Hepatocyte (in vitro differentiated cells): ENCODE data around the gene MYO1D. TPM values are rescaled to one million over a fixed set of nuclear protein-coding genes. Genes with fewer than 3 reads are reported as not detected.

Source experiments
- DNase-seq: peaks from one replicate; pipeline ENCODE4 v3.0.0-alpha.2; 2016; ENCODE audit warnings: low spot score
- H2AFZ ChIP-seq: fragments of 200-600 bp; sonication (generic); 2 replicates; pipeline ENCODE4 v1.6.0; 2016; ENCODE audit warnings: antibody characterized with exemption, mild to moderate bottlenecking
- H3K27ac ChIP-seq: fragments of 200-600 bp; sonication (generic); 2 replicates; pipeline ENCODE4 v1.5.1; 2016; ENCODE audit warnings: mild to moderate bottlenecking
- H3K27me3 ChIP-seq: fragments of 200-600 bp; sonication (generic); 2 replicates; pipeline ENCODE4 v1.6.1; 2016
- H3K36me3 ChIP-seq: fragments of 200-600 bp; sonication (generic); replicated peaks from 2 replicates; pipeline ENCODE4 v1.5.1; 2016; ENCODE audit warnings: low read depth; ENCODE audit not compliant: insufficient read depth
- H3K4me1 ChIP-seq: fragments of 200-600 bp; sonication (generic); 2 replicates; pipeline ENCODE4 v1.5.1; 2016; ENCODE audit warnings: mild to moderate bottlenecking, moderate library complexity; ENCODE audit not compliant: insufficient read depth
- H3K4me2 ChIP-seq: fragments of 200-600 bp; sonication (generic); 2 replicates; pipeline ENCODE4 v1.6.0; 2016
- H3K4me3 ChIP-seq: fragments of 200-600 bp; sonication (generic); 2 replicates; pipeline ENCODE4 v1.5.1; 2016; ENCODE audit warnings: mild to moderate bottlenecking
- H3K79me2 ChIP-seq: fragments of 200-600 bp; sonication (generic); 2 replicates; pipeline ENCODE4 v1.6.0; 2017; ENCODE audit warnings: mild to moderate bottlenecking
- H3K9me2 ChIP-seq: fragments of 200-600 bp; sonication (generic); replicated peaks from 2 replicates; pipeline ENCODE4 v1.6.0; 2017; ENCODE audit warnings: mild to moderate bottlenecking; ENCODE audit not compliant: insufficient read depth
- H3K9me3 ChIP-seq: fragments of 200-600 bp; sonication (generic); 2 replicates; pipeline ENCODE4 v1.5.1; 2016; ENCODE audit warnings: low read depth, mild to moderate bottlenecking
- H4K20me1 ChIP-seq: fragments of 200-600 bp; sonication (generic); 2 replicates; pipeline ENCODE4 v1.6.0; 2016; ENCODE audit warnings: mild to moderate bottlenecking; ENCODE audit not compliant: insufficient read depth, poor library complexity, severe bottlenecking
- EZH2 ChIP-seq: fragments of 200-600 bp; sonication (generic); IDR thresholded peaks from 2 replicates; pipeline ENCODE4 v1.6.1; 2016; ENCODE audit warnings: antibody characterized with exemption, mild to moderate bottlenecking, borderline replicate concordance
- EZH2phosphoT487 ChIP-seq: fragments of 200-600 bp; sonication (generic); IDR thresholded peaks from one replicate; pipeline ENCODE4 v1.6.1; 2018; ENCODE audit warnings: antibody characterized with exemption, mild to moderate bottlenecking, low read depth, moderate library complexity; ENCODE audit not compliant: unreplicated experiment, severe bottlenecking
- WGBS: methylation state at CpG from one replicate; pipeline ENCODE4 v1.1.6; 2016; ENCODE audit warnings: low lambda C conversion rate; ENCODE audit errors: missing lambda C conversion rate; 5-methylcytosine and 5-hydroxymethylcytosine counted together
- polyA plus RNA-seq: library from polyadenylated mRNA; unstranded; fragments of >200 nt; fragmentation: Nextera tagmentation; extraction: Ambion mirVana; gene quantifications from 2 replicates; pipeline ENCODE4 v1.2.1, GENCODE V29; 2016
- total RNA-seq: library from RNA; depleted of rRNA; stranded (reverse); fragments of >200 nt; gene quantifications from 2 replicates; pipeline ENCODE4 v1.2.3, GENCODE V29; 2014
- TF ChIP-seq, protein P1 (sequence below): fragments of 200-600 bp; sonication (generic); IDR thresholded peaks from 2 replicates; pipeline ENCODE4 v1.5.1; 2016; ENCODE audit warnings: antibody characterized with exemption, mild to moderate bottlenecking; ENCODE audit not compliant: poor library complexity

The MYO1D gene
- total and polyA plus RNA-seq, 2 experiments from 2014 or later: 36.2 to 89.0 TPM

DNA sequence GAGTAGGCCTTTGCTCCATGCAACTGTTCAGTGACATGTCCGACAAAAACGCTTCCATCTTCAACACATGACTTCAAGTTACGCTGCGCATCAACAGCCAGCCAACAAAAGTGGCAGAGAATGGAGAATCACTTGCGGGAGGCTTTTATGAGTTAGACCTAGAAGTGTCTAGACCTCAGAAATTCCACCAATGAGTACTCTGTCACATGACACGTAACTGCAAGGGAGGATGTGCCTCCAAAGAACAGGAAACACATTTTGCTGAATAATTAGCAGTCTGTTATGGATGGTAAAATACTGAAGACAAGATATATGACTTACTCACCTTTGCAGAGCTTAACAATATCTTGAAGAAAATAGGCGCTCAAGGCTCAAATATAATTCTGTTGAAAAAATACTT, 62.1 kb downstream of the MYO1D start:
- TF ChIP-seq, protein P1, sequence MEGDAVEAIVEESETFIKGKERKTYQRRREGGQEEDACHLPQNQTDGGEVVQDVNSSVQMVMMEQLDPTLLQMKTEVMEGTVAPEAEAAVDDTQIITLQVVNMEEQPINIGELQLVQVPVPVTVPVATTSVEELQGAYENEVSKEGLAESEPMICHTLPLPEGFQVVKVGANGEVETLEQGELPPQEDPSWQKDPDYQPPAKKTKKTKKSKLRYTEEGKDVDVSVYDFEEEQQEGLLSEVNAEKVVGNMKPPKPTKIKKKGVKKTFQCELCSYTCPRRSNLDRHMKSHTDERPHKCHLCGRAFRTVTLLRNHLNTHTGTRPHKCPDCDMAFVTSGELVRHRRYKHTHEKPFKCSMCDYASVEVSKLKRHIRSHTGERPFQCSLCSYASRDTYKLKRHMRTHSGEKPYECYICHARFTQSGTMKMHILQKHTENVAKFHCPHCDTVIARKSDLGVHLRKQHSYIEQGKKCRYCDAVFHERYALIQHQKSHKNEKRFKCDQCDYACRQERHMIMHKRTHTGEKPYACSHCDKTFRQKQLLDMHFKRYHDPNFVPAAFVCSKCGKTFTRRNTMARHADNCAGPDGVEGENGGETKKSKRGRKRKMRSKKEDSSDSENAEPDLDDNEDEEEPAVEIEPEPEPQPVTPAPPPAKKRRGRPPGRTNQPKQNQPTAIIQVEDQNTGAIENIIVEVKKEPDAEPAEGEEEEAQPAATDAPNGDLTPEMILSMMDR: no peak
- TF ChIP-seq EZH2 (no peak), EZH2phosphoT487 (no peak)
- 88% methylated on average over 7 of the region's 7 CpGs for WGBS
- Histone ChIP-seq H3K9me2 (no peaks in the 10 kb centered on the region), H3K9me3 (no peaks in the 10 kb centered on the region), H3K36me3 (no peaks in the 10 kb centered on the region), H3K4me1 (no peaks in the 10 kb centered on the region), H2AFZ (no peak overlapping the region), H3K79me2 (peaks cover 17% of the 10 kb centered on the region), H4K20me1 (no peaks in the 10 kb centered on the region), H3K4me3 (no peak overlapping the region), H3K27ac (no peak overlapping the region), H3K27me3 (no peaks in the 10 kb centered on the region), H3K4me2 (no peak overlapping the region)
- DNase-seq: no peak

DNA sequence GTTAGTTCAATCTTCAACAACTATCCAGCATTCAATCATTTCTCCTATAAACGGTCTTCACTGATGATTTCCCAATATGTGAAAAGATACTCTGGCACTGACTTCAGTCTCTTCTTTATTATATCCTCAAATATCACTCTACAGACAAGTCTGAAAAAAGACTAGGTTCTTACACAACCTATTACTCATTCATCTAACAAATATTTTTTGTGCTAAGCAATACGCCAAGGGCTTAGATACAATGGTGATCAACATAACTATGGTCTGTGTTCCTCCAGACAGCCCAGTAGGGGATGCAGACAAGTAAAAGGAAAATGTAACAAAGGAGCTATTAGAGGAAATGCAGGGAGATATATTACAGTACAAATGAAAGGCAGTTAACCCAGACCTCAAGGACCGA, 63.9 kb downstream of the MYO1D start:
- H4K20me1 ChIP-seq: no peaks in the 10 kb centered on the region
- no peaks in the 10 kb centered on the region for H3K36me3 ChIP-seq
- WGBS: 97% methylated on average over 3 of the region's 3 CpGs
- H3K4me3 ChIP-seq: no peak overlapping the region
- H3K4me2 ChIP-seq: no peak overlapping the region
- H3K4me1 ChIP-seq: no peaks in the 10 kb centered on the region
- H3K9me3 ChIP-seq: no peaks in the 10 kb centered on the region
- H3K79me2 ChIP-seq: peaks cover 18% of the 10 kb centered on the region
- TF ChIP-seq EZH2phosphoT487 (no peak), EZH2 (no peak)
- TF ChIP-seq, protein P1: no peak
- no peak for DNase-seq
- H3K27me3 ChIP-seq: no peaks in the 10 kb centered on the region
- no peak overlapping the region for H3K27ac ChIP-seq
- no peaks in the 10 kb centered on the region for H3K9me2 ChIP-seq
- H2AFZ ChIP-seq: no peak overlapping the region

DNA sequence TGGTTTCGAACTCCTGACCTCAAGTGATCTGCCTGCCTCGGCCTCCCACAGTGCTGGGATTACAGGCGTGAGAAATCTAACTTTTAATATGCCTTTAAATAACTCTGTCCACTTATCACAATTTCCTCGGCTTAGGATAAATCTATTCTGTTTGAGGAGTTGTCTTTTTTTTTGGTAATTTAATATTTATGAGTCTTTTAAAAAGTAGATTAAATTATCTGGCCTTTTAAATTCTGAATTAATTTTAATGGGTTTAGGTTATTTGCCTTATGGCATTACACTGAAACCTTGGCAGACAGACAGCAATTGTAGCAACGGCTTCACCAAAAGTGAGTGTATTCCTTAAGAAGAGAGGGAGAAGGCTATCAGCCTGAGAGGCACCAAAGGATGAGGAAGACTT, 66.2 kb downstream of the MYO1D start:
- TF ChIP-seq EZH2: no peak
- no peak for TF ChIP-seq EZH2phosphoT487
- TF ChIP-seq, protein P1: no peak
- H3K9me2 ChIP-seq: no peaks in the 10 kb centered on the region
- no peaks in the 10 kb centered on the region for H3K27me3 ChIP-seq
- H3K79me2 ChIP-seq: peaks cover 14% of the 10 kb centered on the region
- no peaks in the 10 kb centered on the region for H3K9me3 ChIP-seq
- H2AFZ ChIP-seq: no peak overlapping the region
- no peak overlapping the region for H3K4me3 ChIP-seq
- no peak for DNase-seq
- H3K4me2 ChIP-seq: no peak overlapping the region
- no peaks in the 10 kb centered on the region for H3K36me3 ChIP-seq
- H3K4me1 ChIP-seq: no peaks in the 10 kb centered on the region
- H4K20me1 ChIP-seq: no peaks in the 10 kb centered on the region
- no peak overlapping the region for H3K27ac ChIP-seq
- 88% methylated on average over 5 of the region's 5 CpGs for WGBS

DNA sequence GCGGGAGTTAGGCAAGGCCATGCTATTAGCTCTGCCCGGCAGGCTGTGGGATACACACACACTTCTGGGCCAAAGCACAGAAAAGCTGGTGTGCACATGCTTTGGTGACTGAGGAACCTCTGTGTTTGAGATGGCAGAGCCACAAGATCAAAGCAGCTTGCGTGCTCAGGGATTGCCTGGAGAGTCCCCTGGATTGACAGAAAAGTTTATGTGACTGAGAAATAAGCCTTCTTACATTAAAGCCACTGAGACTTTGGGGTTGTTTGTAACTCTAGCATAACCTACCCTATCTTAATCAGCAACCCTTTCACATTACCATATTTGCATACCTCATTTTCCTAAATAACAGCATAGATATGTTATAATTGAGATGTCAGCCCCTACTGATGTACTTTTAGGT, 69.3 kb downstream of the MYO1D start:
- no peaks in the 10 kb centered on the region for H3K36me3 ChIP-seq
- H3K4me2 ChIP-seq: no peak overlapping the region
- H3K27me3 ChIP-seq: no peaks in the 10 kb centered on the region
- H3K4me3 ChIP-seq: no peak overlapping the region
- DNase-seq: no peak
- no peaks in the 10 kb centered on the region for H3K9me3 ChIP-seq
- TF ChIP-seq EZH2phosphoT487 (no peak), EZH2 (no peak)
- TF ChIP-seq, protein P1: no peak
- H3K27ac ChIP-seq: no peak overlapping the region
- no peak overlapping the region for H2AFZ ChIP-seq
- 65% methylated on average over 3 of the region's 3 CpGs for WGBS
- H3K9me2 ChIP-seq: no peaks in the 10 kb centered on the region
- peaks cover 3% of the 10 kb centered on the region for H3K79me2 ChIP-seq
- peaks cover 7% of the 10 kb centered on the region for H3K4me1 ChIP-seq
- H4K20me1 ChIP-seq: no peaks in the 10 kb centered on the region
